Stimulated activated CD8-positive, alpha-beta memory T cell treated with anti-CD3 and anti-CD28 coated beads, Interleukin-4, amount 100 ng/mL, for 4 hours (primary cell): ENCODE data around the gene ATP8A2.

Experiments used
- DNase-seq, 2 donors: peaks; one replicate each; pipeline ENCODE4 v3.0.0-alpha.2; 2020; ENCODE audit warnings: low read depth in 2 of 2, low spot score in 1 of 2

Gene ATP8A2

GRCh38 chr13:25874064-25874737 lies 502.4 kb downstream of the ATP8A2 start:
- no peak for DNase-seq

DNA sequence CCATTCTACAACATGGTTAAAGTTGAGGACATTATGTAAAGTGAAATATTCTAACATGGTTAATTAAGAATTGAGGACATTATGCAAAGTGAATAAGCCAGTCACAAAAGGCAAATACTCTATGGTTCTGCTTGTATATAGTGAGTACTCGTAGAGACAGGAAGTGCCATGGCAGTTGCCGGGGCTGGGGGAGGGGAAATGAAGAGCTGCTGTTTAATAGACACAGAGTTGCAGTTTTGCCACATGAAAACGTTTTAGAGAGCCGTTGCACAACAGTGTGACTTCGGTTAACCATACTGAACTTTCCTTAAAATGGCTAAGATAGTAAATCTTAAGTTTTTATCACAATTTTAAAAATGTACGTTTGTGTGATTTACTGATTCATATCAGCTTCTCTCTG lies 503.1 kb downstream of the ATP8A2 start:
- DNase-seq: peak; percentile 16 to 17

DNA sequence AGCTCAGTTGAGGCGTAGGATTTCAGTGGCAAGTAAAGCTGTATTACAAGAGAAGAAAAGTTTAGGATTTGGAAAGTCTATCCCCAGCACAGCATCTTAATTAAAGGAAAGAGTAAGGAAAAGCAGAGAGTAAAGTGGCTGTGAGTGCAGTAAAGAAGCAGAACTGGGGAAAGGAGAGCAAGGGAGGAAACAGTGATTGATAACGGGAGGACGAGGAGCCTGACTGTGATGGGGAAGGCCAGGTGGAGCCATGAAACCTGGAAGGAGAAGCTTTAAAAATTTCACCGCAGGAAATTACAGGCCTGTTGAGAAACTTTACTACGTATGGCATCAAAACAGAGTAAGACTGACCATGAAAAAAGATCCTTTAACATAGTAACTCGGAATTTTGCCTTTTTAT lies 504.5 kb downstream of the ATP8A2 start:
- DNase-seq: no peak

GRCh38 chr13:25879466-25879865 lies 507.7 kb downstream of the ATP8A2 start:
- no peak for DNase-seq

- no peak for DNase-seq
Measured at GRCh38 chr13:25881136-25881926, 509.6 kb downstream of the ATP8A2 start.

GRCh38 chr13:25881971-25882451 lies 510.2 kb downstream of the ATP8A2 start:
- DNase-seq: no peak

DNA sequence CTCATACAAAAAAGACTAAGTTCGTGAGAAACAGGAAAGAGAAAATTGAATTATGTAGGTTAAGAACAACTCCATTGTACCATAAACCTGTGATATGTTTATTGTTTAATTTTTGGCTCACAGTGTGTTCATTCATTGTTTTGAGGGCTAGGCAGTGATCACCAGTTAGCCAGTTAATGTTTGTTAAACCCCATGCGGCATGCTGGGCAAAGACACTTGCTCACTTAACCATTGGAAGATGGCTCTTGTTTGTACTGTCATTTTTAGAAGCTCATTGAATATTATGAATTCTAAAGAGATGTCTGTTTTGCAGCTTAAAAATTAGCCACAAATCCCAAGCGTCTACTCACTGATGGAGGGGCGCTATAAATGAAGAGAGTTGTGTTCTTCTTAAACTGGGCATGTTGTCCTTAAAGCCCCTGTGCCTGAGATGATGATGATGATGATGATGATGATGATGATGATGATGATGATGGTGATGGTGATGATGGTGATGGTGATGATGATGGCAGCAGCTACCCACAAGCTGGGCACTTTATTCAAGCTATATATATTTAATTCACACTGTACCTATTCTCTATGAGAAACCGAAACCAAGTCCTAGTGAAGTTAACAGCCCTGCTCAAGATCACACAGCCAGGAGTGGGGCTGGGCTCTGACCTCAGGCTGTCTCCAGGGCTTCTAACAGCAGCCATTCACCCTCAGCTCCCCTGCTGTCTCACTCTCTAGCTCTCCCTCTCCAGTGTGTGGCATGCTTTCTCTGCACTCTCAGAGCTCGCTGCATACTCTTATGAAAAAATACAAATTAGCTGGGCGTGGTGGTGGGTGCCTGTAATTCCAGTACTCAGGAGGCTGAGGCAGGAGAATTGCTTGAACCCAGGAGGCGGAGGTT lies 510.9 kb downstream of the ATP8A2 start:
- no peak for DNase-seq

- DNase-seq: no peak
Measured at GRCh38 chr13:25885418-25885817, 513.6 kb downstream of the ATP8A2 start.

DNA sequence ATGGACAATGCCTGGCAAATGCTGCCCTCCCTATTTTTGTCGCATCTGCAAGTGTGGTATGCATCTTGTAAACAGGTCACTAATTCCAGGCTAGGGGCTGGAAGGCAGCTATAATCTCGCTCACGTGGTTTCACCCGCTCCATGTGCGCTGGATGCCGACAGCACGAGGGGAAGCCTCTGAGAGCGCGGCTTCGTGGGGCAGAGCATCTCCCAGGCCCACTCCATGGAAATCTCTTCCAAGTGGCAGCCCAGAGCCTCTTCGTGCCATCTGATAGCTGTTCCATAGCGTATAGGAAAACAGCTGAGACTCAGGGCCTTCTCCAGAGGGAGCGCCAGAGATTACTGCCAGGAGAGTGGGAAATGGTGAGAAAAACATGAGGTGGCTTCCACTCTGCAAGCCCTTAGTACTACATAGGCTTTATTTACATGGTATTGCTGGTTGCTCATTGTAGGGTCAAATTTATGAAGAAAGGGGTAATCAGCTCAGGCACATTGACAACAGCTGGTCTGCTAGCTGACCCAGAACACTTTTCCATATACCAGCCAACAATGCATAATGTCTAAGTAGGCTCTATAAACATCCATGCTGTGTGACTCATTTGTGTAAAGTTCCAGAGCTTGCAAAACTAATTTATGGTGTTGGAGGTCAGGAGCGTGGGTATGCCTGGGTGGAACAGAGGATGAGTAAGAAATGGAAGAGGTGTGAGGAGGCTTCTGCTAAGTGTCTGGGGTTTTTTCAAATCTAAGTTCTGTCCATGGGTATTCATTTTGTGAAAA lies 514.9 kb downstream of the ATP8A2 start:
- no peak for DNase-seq

- no peak for DNase-seq
Measured at GRCh38 chr13:25887962-25888655, 516.3 kb downstream of the ATP8A2 start.

- no peak for DNase-seq
Measured at GRCh38 chr13:25890671-25891212, 519.0 kb downstream of the ATP8A2 start.

GRCh38 chr13:25898991-25899390 lies 527.2 kb downstream of the ATP8A2 start:
- DNase-seq: no peak

- DNase-seq: no peak
Measured at GRCh38 chr13:25899464-25899863, 527.7 kb downstream of the ATP8A2 start.

DNA sequence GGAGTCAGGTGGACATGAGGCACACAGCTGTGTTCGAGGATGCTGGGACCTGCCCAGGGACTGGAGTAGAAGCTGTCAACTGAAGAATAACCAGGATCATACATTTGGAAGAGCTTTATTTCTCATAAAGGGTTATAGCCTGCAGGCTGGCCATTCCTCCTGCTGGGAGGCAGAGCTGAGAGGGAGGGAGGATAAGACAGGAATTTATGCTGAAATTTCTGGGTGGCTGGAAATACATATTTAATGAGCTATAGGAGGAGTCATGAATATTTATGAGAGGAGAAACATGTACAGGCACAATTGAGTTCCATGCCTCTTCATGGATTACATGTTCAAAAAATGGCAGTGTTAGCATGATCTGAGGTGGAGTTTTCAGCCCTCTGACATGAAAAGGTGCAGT lies 528.2 kb downstream of the ATP8A2 start:
- no peak for DNase-seq

DNA sequence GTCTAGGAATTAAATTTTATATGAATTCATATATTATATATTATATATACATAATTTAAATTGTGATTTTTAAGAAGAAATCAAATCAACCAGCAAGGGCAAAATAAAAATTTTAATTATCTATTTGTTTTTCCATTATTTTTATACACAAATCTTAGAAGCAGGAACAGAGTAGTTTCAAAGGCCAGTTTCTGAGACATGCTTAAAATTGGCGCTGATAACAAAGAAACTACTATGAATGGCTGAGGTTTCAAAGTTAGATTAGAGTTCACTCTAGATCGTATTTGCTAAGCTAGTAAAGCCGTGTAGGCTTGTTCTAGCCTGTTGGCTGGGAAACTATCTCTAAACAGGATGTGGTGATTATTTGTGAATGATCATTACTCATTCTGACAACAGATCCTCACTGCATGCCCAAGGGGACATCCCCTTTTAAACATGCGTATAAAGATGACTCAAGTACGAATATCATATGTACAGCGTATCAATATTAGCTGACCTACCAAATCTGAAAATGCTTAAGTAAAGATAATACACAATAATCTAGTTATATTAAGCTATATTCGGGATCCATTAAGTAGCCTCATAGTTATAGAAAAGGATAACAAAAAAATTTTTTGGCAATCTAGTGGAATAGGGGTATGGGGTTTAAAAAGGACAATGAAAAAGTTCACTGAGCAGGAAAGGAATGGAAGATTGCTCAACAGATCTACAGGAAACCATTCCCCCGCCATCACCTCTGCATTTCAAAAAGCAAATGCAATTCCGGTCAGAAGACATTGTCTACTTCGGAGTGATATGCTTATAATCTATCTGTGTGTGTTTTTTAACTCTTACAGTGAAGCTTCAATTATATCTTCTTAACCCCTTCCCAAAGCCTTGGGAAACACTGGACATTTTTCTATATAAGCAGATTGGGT lies 529.9 kb downstream of the ATP8A2 start:
- no peak for DNase-seq

GRCh38 chr13:25902455-25902854 lies 530.7 kb downstream of the ATP8A2 start:
- no peak for DNase-seq

DNA sequence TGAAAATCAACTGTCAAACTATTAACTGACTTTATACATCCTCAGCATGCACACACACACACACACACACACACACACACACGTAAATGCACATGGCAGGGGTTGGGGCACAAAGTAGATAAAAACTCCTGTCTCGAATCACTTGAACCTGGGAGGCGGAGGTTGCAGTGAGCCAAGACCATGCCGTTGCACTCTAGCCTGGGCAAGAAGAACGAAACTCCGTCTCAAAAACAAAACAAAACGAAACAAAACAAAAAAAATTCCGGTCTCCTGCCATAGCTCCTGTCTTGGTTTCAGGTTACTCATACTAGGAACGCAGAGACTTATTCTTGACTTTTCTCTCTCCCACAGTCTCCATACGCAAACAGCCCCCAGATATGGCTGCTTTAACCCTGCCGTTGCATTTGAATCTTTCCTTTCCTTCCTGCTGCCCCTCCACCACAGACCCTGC lies 531.1 kb downstream of the ATP8A2 start:
- no peak for DNase-seq

DNA sequence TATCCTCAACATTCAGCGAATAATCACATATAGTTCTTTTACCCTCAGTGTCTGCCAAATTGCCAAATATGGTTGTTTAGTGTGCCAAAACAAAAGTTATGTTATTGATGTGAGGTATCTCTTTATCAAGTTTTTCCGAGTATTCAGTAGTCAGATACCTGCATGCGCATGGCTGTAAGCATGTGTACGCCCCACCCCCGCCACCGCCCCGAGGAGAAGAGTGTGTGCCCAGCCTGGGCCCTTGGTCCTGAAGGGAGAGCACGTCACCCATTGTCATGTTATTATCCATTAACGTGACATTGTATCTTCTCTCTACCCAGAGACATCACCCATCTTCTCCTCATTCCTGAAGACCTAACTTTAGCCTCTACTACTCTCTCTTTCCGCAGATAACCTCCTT lies 533.1 kb downstream of the ATP8A2 start:
- DNase-seq: no peak

GRCh38 chr13:25905611-25906010 lies 533.8 kb downstream of the ATP8A2 start:
- DNase-seq: no peak
